GM12873 (cell line): Measurements from ENCODE around the gene CREBBP.

Experiments
- CTCF ChIP-seq: IDR thresholded peaks from 2 replicates; pipeline ENCODE4 v1.5.1; 2012; ENCODE audit warnings: low read depth, mild to moderate bottlenecking, moderate library complexity, low read length, control low read depth; ENCODE audit not compliant: insufficient read depth; ENCODE audit errors: missing control alignments

The CREBBP gene

GRCh38 chr16:3782566-3782965, 97.9 kb downstream of the CREBBP start:
- TF ChIP-seq CTCF: no peak

- TF ChIP-seq CTCF: no peak
These were observed 99.1 kb downstream of the CREBBP start for GRCh38 chr16:3781421-3781820.

GRCh38 chr16:3780570-3780969, 99.9 kb downstream of the CREBBP start:
- TF ChIP-seq CTCF: peak; percentile 31

GRCh38 chr16:3776316-3776715, 104.2 kb downstream of the CREBBP start:
- no peak for TF ChIP-seq CTCF

- no peak for TF ChIP-seq CTCF
These were observed 105.7 kb downstream of the CREBBP start for GRCh38 chr16:3774819-3775218.

- no peak for TF ChIP-seq CTCF
These were observed 106.3 kb downstream of the CREBBP start for GRCh38 chr16:3774156-3774767.

GRCh38 chr16:3773663-3774062, 106.8 kb downstream of the CREBBP start:
- TF ChIP-seq CTCF: no peak
